Endodermal cell (in vitro differentiated cells): ENCODE measurements around the gene BMPR2. TPM values are rescaled to one million over a fixed set of nuclear protein-coding genes. Genes with fewer than 3 reads are reported as not detected.

Source experiments
- DNase-seq: peaks from one replicate; pipeline ENCODE4 v3.0.0-alpha.2; 2017
- H3K27ac ChIP-seq: 2 replicates; pipeline ENCODE4 v1.5.1; 2013; ENCODE audit warnings: mild to moderate bottlenecking, low read depth, low read length, moderate library complexity
- H3K27me3 ChIP-seq: 2 replicates; pipeline ENCODE4 v1.6.1; 2013; ENCODE audit warnings: mild to moderate bottlenecking, low read length, moderate library complexity; ENCODE audit not compliant: insufficient read depth, control insufficient read depth, poor library complexity, severe bottlenecking
- H3K36me3 ChIP-seq: 2 replicates; pipeline ENCODE4 v1.7.0; 2013; ENCODE audit warnings: mild to moderate bottlenecking, low read length, moderate library complexity; ENCODE audit not compliant: control insufficient read depth, insufficient read depth
- H3K4me1 ChIP-seq: one replicate; pipeline ENCODE4 v1.7.0; 2013; ENCODE audit warnings: low read length; ENCODE audit not compliant: control insufficient read depth, insufficient read depth
- H3K4me3 ChIP-seq: 2 replicates; pipeline ENCODE4 v1.5.1; 2013; ENCODE audit warnings: mild to moderate bottlenecking, low read length, moderate library complexity
- H3K9ac ChIP-seq: 2 replicates; pipeline ENCODE4 v1.6.1; 2013; ENCODE audit warnings: mild to moderate bottlenecking, low read length, moderate library complexity; ENCODE audit not compliant: poor library complexity, severe bottlenecking; ENCODE audit errors: extremely low read depth
- H3K9me3 ChIP-seq: 2 replicates; pipeline ENCODE4 v1.6.1; 2013; ENCODE audit warnings: mild to moderate bottlenecking, low read length, moderate library complexity; ENCODE audit not compliant: control insufficient read depth
- H3K27ac Mint-ChIP-seq: 2 replicates; pipeline ENCODE4 v1.8.0; 2020; ENCODE audit warnings: mixed read lengths
- H3K27me3 Mint-ChIP-seq: 2 replicates; pipeline ENCODE4 v1.8.0; 2021; ENCODE audit warnings: mild to moderate bottlenecking, mixed read lengths; ENCODE audit not compliant: insufficient read depth
- H3K36me3 Mint-ChIP-seq: 2 replicates; pipeline ENCODE4 v1.8.0; 2020; ENCODE audit warnings: low read depth, mixed read lengths
- H3K4me1 Mint-ChIP-seq: 2 replicates; pipeline ENCODE4 v1.8.0; 2020; ENCODE audit warnings: mixed read lengths
- H3K4me3 Mint-ChIP-seq: 2 replicates; pipeline ENCODE4 v1.8.0; 2020; ENCODE audit warnings: mild to moderate bottlenecking, moderate library complexity, mixed read lengths
- H3K9me3 Mint-ChIP-seq: 2 replicates; pipeline ENCODE4 v1.8.0; 2020; ENCODE audit warnings: mild to moderate bottlenecking, mixed read lengths
- CTCF ChIP-seq: fragments of 200-600 bp; sonication (generic); conservative IDR thresholded peaks from 2 replicates; pipeline ENCODE4 v1.5.0; 2021; ENCODE audit warnings: antibody characterized with exemption, mild to moderate bottlenecking
- WGBS, 2 experiments: methylation state at CpG; one replicate each; pipeline versions ENCODE4 v1.1.5 to v1.1.7; 2013; ENCODE audit warnings: missing lambda C conversion rate in 2 of 2, mixed read lengths in 1 of 2; ENCODE audit not compliant: insufficient coverage in 1 of 2, insufficient read length in 1 of 2; 5-methylcytosine and 5-hydroxymethylcytosine counted together
- total RNA-seq, 2 donors: library from RNA; stranded (reverse); fragmentation: NEBNext Ultra II Directional in 1 of 2; extraction: Animal tissue kit (Norgen Biotek cat#: 25700) in 1 of 2; gene quantifications; 2 replicates in 1 of 2; 3 replicates in 1 of 2; pipeline ENCODE4 v1.2.1, GENCODE V29; 2021

The BMPR2 gene
- total RNA-seq, 2 donors from 2014 or later = 42.2 to 56.3 TPM

GRCh38 chr2:202555356-202555755 is 179.2 kb downstream of the BMPR2 start:
- peak overlapping the region; percentile 15 for H3K27ac Mint-ChIP-seq
- Histone ChIP-seq H3K9me3 (no peaks in the 10 kb centered on the region), H3K9ac (no peak overlapping the region), H3K27ac (no peak overlapping the region), H3K4me3 (no peak overlapping the region), H3K36me3 (peaks cover 90% of the 10 kb centered on the region), H3K4me1 (no peaks in the 10 kb centered on the region), H3K27me3 (no peaks in the 10 kb centered on the region)
- DNase-seq = no peak
- no peaks in the 10 kb centered on the region for H3K9me3 Mint-ChIP-seq
- no peaks in the 10 kb centered on the region for H3K4me1 Mint-ChIP-seq
- no peaks in the 10 kb centered on the region for H3K27me3 Mint-ChIP-seq
- H3K4me3 Mint-ChIP-seq = no peak overlapping the region
- H3K36me3 Mint-ChIP-seq = peaks cover 58% of the 10 kb centered on the region
- 95 to 96% methylated on average over 3 to 4 of the region's 4 CpGs for WGBS, 2 experiments
- no peak for TF ChIP-seq CTCF

- no peak overlapping the region for H3K27ac Mint-ChIP-seq
- 95% methylated on average over 1 of the region's 1 CpG; no CpG with 5 or more reads in 1 of the 2 experiments for WGBS, 2 experiments
- TF ChIP-seq CTCF = no peak
Measured at GRCh38 chr2:202560200-202560599, 184.1 kb downstream of the BMPR2 start.

GRCh38 chr2:202564226-202564625 is 188.1 kb downstream of the BMPR2 start:
- no peaks in the 10 kb centered on the region for H3K4me1 Mint-ChIP-seq
- no peak for TF ChIP-seq CTCF

More at GRCh38 chr2:202560200-202560599, 184.1 kb downstream of the BMPR2 start:
- Histone ChIP-seq H3K36me3 (peaks cover 87% of the 10 kb centered on the region), H3K4me1 (no peaks in the 10 kb centered on the region), H3K4me3 (no peak overlapping the region), H3K9me3 (no peaks in the 10 kb centered on the region), H3K27me3 (no peaks in the 10 kb centered on the region), H3K9ac (no peak overlapping the region), H3K27ac (no peak overlapping the region)
- no peak overlapping the region for H3K4me3 Mint-ChIP-seq
- no peaks in the 10 kb centered on the region for H3K4me1 Mint-ChIP-seq
- no peak for DNase-seq
- H3K9me3 Mint-ChIP-seq = no peaks in the 10 kb centered on the region
- H3K36me3 Mint-ChIP-seq = peaks cover 62% of the 10 kb centered on the region
- no peaks in the 10 kb centered on the region for H3K27me3 Mint-ChIP-seq

More at GRCh38 chr2:202564226-202564625, 188.1 kb downstream of the BMPR2 start:
- Histone ChIP-seq H3K27ac (no peak overlapping the region), H3K9ac (no peak overlapping the region), H3K4me3 (no peak overlapping the region), H3K36me3 (peaks cover 74% of the 10 kb centered on the region), H3K9me3 (no peaks in the 10 kb centered on the region), H3K4me1 (no peaks in the 10 kb centered on the region), H3K27me3 (no peaks in the 10 kb centered on the region)
- Mint-ChIP-seq H3K9me3 (no peaks in the 10 kb centered on the region), H3K36me3 (peaks cover 32% of the 10 kb centered on the region), H3K27me3 (no peaks in the 10 kb centered on the region), H3K27ac (no peak overlapping the region), H3K4me3 (no peak overlapping the region)
- DNase-seq = no peak
- WGBS, 2 experiments = 88% methylated on average over 1 of the region's 1 CpG; no CpG with 5 or more reads in 1 of the 2 experiments
